NCI-H1436 (cell line): ENCODE data around the gene SH2B3.
"Not testable (repeated sequence)": the region's sequence is repeated elsewhere in the genome, so short reads cannot be mapped to it uniquely, and the experiment has no call there.

Experiments
- DNase-seq: peaks from one replicate; lab custom pipeline; 2025; lab: John Stamatoyannopoulos, UW

Gene SH2B3

DNA sequence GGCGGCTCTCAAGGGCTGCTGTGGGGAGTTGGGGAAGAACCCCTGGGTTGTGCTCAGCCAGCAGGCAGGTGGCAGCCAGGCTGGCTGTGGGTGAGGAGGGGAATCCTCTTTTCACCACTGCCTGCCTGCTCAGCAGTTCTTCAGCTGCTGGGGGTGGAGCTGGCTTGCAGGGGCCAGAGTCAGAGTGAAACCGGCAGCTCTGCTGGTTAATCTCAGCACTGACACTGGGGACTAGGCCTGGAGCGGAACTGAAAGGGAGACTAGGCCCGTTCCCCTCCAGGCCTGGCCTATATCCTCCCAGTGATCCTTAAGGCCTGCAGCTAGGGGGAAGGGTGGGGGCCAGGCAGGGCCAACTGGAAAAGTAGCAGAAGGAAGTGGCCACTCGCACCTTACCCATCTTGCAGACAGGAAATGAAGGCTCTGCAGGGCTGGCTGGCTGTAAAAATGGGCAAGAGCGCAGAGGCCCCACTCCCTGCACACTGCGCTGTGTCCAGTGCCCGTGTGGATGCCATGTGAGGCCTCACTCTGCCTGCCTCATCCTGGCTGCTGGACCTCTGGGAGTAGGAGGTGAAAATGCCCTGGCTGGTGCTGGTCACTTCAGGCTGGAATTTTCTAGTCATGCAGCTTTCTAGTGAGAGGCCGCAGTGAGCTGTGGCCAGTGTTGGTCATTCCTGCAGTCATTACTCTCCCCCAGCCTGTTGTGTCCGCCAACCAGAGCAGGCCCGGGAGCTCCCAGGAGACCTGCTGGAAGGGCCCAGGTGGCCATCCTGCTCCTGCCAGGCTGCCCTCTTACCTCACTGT is 39.4 kb downstream of the SH2B3 start:
- DNase-seq = no peak

DNA sequence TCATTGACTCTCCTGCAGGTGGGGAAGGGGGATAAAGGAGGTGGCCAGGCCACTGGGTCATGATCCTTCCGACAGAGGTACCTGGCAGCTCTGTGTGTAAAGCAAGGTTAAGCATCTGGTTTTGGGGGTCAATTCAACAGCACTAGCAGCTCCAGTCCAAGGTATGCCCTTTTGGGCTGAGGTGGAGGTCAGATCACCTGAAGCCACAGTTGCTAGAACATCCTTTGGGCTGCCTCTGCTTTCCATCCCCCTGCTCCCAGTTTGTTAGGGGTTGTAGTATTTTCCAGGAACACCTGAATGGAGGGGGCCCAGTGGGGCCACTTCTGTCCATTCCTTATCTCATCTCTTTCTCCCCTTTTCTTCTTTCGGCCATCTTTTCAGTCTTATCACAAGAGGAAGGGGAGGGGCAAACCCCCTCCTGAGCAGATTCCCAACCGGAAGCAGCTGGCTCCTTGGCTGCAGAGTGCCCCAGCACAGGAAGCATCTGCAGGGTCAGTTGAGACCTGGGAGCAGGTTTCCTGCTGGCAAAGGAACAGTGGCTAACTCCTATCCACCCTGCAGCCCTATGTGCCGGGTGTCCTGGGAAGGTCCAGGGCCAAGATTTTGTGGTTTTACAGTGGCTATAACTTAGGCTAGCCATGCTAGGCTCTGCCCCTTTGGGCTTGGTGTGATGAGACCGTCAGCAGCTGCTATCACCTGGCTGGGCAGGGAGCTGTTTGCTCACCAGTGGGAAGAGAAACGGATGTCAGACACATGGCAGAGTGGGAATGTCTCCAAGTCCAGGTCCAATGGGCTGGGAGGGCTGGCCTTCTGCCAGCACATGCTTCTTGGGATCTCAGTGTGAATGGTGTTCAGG is 40.2 kb downstream of the SH2B3 start:
- DNase-seq = no peak

DNA sequence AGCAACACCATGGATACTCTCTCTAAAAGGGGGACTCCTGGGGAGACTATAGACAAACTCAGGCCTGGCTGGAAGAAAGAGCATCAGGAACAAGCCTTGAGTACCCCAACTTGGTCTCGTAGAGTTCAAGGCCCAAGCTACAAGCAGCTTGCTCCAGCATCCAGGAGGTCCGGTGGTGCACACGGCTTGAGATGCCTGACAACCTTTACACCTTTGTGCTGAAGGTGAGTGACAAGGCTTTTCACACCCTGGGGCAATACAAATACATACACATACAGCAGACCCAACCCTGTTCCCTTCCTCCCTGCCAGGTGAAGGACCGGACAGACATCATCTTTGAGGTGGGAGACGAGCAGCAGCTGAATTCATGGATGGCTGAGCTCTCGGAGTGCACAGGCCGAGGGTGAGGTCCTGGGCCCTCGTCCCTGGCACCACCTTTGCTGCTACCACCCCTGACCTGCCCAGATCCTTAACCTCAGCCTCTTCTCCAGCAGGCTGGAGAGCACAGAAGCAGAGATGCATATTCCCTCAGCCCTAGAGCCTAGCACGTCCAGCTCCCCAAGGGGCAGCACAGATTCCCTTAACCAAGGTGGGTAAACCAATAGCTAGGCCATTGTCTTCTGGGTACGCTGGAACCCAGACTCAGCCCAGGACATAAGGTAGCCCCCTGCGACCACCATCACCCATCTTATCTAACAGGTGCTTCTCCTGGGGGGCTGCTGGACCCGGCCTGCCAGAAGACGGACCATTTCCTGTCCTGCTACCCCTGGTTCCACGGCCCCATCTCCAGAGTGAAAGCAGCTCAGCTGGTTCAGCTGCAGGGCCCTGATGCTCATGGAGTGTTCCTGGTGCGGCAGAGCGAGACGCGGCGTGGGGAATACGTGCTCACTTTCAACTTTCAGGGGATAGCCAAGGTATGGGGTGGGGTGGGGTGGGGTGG is 41.2 kb downstream of the SH2B3 start:
- DNase-seq = no peak

DNA sequence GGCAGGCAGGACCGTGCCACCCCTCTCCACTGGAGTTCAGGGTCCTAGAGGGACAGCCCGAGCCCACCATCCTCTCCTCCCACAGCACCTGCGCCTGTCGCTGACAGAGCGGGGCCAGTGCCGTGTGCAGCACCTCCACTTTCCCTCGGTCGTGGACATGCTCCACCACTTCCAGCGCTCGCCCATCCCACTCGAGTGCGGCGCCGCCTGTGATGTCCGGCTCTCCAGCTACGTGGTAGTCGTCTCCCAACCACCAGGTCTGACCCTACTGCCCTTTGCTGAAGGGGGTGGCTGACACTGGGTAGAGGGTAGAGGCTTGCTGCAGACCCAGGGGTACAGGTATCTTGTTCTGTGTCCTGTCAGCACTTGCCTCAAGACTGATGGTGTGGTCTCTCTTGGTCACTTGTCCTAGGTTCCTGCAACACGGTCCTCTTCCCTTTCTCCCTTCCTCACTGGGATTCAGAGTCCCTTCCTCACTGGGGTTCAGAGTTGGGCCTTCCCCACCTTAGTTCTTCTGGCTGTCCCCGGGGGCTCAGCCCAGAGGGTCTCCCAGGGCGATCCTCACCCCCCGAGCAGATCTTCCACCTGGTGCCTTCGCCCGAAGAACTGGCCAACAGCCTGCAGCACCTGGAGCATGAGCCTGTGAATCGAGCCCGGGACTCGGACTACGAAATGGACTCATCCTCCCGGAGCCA is 42.0 kb downstream of the SH2B3 start:
- no peak for DNase-seq

DNA sequence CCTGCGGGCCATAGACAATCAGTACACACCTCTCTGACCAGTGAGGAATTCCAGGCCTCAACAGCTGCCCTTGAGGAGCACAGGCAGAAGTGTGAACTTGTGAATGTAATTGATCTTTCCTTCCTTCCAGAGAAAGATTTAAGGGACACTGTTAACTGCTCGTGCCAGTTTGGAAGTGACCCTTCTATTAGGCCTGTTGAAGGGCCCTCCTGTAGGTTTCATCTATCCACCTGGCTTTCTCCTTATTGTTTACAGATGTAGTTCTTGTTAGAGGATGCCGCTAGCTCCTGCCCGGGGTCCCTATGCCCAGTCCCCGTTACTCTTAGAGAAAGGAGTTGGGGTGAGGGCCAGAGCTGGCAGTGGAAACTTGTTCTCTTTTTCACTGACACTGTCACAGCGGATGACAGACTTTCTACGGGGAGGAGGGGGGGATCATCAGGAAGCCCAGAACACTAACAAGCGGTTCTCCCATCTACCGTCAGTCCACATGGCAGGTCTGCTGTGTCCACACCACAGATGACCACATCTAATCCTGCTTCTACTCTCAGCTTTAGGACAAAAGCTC is 42.6 kb downstream of the SH2B3 start:
- DNase-seq = no peak

DNA sequence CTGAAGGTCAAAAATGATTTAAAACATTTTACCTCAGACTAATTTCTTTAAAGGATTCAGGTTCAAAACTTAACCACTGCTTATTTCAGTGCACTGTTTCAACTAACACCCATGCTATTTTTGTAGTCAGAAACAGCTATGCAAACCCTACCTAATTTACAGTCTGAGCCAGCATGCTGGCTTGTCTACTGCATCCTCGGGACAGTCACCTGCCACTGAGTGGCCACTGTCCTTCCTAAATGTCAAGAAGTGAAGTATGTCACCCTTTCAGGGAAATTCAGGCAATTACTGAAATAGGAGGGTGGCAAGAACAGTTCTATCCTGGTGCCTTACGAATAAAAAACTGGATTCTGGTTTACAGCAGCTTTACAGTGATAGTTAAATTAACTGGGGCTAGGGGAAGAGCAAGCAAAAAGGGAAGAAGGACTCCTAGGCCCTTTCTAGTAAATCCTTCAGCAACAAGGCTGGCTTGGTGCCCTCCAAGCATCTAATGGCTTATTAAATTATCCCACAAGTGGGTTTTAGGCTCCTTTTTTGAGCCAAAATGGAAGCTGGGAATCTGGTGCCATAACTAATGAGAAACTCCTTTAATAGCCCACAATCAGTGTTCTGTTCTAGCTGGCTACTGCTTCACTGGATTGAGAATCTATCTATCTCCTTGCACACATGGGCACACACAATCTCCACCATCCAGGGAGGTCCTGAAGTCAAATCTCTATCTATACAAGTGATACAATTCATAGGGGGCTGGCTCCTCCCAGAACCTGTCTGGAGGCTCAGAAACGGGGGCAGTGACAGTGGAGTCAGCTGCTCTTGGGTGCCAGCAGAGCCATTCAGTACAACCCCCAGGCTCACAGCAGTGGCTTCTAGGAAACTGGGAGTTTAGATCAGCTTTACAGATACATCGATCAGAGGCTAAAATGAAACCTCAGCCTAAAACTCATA is 43.4 kb downstream of the SH2B3 start:
- DNase-seq = no peak

DNA sequence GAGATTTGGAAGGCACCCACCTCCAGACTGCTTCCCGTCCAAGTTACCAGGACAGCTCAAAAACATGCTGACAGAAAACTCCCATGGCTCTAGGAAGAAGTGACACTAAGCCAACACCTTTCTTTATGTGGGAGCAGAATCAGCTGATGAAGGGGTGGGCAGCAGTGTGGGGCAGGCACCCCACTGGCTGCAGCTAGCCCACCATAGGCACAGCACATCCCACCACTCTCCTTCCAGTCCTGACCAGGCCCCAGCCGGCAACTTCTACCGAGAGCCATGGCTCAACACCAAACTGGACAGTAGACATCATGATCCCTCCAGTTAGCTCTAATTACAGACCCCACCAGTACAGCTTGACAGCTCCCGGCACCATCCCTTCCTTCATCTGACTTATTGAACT is 45.0 kb downstream of the SH2B3 start:
- no peak for DNase-seq

DNA sequence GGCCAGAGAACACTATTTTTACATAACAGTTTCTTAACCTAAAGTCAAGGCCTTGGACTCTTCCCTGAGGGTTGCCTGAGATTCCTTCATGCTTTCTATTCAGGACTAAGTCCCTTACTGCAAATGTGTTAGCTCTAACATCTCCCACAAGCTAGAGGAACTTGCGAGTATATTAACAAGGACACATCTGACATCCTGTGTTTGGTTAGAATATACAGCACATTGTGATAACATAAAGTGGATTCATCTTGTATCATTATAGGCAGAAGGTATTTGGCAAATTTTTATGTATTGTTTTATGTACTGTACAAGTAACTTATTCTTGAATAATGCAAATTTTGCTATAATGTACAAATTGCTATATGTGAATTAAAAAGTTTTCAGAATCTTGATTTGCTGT is 45.5 kb downstream of the SH2B3 start:
- no peak for DNase-seq

DNA sequence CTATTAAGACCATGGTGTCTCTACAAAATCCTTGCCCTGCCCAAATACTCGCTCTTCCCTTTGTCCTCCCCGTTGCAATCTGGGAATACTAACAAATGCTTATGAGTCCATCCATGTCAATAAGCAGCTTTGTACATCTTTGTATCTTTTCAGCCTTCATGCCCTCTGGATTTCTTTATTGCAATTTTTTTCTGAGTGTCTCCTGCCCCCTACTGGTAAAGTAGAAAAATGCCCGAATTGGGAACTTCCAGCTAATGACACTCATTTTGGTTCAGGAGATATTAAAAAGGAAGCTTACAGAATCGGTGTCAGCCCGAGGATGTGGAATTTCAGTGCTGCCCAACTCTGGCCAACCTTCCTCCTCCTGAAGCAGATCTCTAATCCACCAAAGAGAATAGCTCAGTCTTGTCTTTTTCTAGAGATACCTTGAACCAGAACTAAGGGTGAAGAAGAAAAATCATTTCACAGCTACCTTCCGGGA is 46.0 kb downstream of the SH2B3 start:
- peak; percentile 13 for DNase-seq

DNA sequence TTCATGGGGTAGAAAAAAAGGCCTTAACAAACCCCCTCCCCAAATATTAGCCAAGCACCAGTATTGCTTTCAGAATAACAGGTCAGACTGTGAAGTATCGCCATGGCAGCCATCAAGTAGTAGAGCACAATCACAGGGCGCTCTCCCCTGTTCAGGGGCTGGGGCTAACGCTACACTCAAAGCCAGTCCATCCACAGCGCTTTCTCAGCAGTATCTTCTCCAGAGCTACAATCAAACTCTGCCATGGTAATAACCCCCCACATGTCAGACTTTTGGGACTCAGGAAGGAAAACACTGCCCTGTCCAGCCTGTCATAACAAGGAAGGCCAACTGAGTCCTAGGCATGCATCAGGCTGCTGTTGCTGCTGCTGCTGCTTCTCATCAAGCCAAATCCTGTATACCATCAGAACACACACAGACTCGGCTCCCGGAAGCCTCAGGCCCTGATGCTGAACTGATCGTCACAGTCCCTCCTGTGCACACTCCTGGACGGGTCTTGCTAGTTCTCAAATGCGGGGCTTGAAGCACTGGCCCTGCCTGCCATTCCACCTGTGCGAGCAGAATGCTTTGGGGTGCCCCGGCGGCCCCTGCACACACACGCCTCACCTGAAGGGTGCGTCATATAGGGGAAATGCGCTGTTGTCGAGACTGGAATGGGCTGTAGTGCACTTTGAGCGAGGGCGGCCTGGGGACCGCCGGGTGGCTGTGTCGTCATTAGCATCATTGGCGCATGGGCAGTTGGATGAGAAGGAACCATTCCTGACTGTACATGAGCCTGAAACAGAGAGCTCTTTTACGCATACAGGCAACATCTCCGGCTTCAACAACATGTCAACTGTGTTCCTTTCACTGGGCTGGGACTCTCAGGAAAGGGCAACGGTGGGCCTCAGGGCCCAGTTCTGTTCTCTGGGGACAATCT is 47.6 kb downstream of the SH2B3 start:
- DNase-seq = no peak

DNA sequence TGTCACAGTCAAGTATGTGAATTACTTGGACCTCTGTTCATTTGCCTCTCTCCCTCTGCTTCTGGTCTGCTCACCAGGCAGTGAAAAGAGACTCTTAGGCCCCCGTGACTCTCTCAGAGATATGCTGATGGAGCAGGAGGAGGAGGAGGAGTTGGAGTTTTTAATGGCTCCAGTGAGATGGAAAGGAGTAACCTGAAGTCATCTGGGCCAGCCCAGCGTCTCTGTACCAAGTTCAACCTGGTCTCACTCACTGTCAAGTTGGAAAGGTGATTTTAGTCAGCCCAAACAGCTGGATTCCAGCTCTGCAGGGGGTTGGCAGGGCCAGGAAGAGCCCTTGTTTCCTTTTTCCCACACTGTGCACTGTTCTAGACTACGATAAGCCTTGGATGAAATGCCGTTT is 48.6 kb downstream of the SH2B3 start:
- DNase-seq = no peak

DNA sequence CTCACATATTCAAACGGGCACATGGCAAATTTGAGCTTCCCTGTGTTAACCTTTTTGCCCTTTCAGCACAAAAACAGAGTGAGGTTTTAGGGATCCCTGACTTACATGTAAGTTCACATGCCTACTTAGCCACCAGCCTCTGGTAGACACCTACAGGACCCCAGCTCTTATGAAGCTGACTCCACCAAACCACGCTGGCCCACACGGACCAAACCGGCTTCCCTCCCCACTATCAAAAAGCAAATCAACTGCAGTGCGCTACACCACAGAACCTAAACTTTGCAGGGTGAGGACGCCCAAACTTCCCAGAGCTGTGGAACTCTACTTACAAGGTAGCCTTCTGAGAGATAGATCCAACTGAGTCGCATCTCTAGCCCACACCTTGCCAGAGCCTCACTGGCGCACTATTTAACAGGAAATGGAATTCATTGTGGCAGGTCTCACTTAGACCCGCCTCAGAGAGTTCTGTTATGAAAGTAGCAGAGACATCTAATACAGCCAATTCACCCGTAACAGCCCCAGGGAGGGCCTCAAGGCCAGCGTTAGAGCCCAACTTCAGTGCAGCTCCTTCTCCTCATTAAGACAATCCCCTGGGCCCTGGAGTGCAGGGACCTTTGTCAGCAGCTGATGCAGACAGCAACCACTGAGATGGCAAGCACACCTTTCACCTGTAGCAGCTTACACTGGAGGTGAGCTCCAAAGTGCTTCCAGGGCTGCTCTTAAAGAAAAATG is 49.2 kb downstream of the SH2B3 start:
- DNase-seq = no peak

DNA sequence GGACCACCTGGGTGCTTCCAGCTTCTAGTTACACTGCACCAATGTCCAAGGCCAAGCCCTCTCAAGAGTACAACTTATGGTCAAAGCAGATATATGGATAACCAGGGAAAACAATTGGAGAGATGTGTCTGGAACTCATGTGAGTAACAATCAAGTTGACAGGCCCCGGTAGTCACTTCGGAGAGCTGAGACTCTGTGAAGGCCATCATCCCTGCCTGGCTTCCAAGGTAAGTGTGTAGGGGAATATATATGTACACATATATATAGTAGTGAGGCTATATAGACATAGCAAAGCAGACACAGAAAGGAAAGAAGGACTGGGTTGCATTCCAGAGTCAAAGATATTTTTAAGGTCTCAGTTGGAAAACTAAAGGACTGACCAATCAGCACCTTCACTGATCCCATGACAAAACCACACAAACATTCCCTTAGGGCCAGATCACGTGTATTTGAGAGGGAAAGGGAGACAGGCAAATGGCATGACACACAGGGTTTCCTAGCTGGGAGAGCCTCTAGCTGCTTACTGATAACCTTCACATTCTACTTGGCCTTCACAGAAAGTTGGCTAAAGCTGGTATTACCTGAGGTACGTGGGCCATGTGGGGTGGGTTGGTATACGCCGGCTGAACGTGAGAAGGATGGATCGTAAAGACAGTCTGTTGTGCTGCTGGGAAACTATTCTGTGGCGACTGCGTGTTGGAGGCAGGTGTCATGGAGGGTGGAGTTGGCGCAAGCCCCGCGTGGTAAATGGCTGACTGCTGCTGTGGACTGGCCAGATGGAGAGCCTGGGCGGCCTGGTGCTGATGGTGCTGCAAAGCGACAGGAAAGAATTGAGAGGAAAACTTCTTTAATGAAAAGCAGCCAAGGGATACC is 50.0 kb downstream of the SH2B3 start:
- DNase-seq = no peak

DNA sequence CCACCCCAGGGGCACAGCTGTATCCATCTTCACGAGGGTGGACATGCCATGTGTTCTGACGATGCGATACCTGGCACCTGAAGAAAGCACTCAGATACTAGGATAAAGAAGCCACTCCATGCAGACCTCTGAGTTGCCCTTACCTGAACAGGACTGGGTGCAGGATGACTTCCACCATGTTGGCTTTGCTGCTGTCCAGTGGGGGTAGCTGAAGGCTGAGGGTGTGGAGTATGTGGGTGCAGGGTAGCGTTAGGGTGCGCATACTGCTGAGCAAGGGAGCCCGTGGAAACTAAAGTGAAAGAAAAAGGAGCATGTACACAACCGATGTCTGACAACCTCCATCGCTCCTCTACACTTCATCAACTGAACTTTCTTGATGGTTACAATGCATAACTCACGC is 51.3 kb downstream of the SH2B3 start:
- no peak for DNase-seq

DNA sequence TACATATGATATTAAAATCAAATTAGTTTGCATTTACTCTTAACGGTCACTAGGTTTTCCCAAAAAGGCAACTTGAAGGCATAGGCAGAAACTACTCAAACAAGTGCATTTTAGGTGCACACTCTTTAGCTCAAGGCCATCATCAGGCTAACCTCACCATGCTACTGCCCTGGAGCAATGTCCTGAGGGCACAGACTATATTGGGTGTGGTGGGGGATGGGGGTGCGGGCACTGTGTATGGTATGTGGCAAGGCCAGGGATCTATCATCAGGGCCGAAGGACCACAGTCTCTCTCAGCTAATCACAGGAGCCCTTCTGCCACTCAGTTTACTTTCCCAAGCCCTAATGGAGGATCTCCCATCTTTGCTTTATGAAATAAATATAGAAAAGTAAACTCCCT is 51.9 kb downstream of the SH2B3 start:
- no peak for DNase-seq

DNA sequence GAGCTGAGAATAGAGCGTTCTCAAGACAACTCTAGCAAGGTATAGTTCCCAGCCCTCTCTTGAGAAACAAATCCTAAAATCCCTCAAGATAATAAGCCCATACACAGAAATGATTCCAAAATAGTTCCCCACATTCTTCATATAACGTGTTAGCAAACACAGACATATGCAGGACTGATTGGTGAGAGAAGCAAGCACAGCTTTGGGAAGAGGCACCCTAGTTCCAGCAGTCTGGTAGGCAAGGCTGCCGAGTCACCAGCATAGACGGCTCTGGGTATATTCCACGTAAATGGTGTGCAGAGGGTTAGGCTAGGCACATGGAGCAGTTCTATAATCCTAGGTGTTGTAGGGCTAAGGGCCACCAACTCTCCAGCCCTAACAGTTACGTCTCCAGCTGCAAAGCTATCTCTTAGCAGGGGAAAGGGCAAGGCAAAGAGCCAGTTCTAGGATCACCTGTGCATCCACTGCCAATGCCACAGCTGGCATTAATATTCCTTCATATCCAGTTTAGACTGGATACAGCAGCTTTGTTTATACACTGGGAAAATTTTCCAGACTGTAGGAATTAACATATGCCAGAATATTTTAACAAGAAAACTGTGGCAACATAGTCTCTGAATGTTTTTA is 52.9 kb downstream of the SH2B3 start:
- DNase-seq = no peak

DNA sequence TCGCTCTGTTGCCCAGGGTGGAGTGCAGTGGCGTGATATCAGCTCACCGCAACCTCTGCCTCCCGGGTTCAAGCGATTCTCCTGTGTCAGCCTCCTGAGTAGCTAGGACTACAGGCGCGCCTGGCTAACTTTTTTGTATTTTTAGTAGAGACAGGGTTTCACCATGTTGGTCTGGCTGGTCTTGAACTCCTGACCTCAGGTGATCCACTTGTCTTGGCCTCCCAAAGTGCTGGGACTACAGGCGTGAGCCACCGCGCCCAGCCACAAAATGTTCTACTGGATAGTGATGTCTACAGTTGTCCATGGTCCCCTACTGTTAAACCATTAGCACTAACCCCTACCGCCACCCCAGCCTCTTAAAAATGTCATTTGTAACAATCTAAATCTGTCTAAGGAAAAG is 54.4 kb downstream of the SH2B3 start:
- DNase-seq = not testable (repeated sequence)
